Measurements from ENCODE around the gene EEFSEC.

Gene EEFSEC

DNA sequence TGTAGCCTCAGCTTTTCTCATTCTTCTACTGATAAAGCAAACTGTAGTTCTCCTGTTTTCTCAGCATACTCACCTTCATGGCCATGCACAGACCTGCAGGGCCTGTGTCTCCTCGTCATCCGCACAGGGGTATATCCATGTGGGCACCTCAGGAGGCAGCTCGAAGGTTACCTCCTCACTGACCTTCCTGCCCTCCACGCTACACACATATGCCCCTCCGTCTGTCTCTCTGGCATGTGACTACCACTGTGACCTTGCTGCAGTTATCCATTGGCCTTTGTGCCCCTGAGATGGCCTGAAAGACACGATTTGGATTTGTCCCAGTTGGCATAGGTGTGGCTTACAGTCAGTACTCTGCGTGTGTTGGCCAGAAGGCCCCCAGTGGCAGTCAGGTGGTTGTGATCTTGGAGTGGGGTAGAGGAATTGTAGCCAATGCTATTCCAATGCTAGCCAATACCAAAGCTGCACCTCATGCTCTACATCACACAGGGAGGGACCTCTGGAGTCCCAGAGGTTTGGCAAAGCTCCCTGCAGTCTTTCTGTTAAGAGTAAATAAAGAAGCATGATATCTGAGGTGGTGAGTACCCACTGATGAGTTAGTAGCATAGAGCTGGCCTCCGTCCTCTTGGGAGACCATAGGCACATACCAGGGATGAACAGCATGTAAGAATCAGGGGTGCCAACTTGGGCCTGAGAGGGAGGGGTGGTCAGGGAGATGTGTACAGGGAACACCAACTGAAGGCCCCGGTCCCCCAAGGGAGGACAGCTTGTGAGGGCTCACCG lies 143.4 kb downstream of the EEFSEC start:
- Histone ChIP-seq H3K27me3 (ENCODE audit: control insufficient read depth, insufficient read depth, low read length) (no peaks in the 10 kb centered on the region), H3K4me1 (ENCODE audit: control insufficient read depth, insufficient read depth, low read length) (no peaks in the 10 kb centered on the region), H3K9me3 (ENCODE audit: control insufficient read depth, insufficient read depth, low read length) (no peaks in the 10 kb centered on the region), H3K9ac (ENCODE audit: low read depth, low read length) (no peak overlapping the region), H3K36me3 (ENCODE audit: control insufficient read depth, insufficient read depth, low read length) (no peaks in the 10 kb centered on the region), H3K27ac (ENCODE audit: low read depth, low read length) (no peak overlapping the region), H3K4me3 (ENCODE audit: low read depth, low read length) (no peak overlapping the region)

DNA sequence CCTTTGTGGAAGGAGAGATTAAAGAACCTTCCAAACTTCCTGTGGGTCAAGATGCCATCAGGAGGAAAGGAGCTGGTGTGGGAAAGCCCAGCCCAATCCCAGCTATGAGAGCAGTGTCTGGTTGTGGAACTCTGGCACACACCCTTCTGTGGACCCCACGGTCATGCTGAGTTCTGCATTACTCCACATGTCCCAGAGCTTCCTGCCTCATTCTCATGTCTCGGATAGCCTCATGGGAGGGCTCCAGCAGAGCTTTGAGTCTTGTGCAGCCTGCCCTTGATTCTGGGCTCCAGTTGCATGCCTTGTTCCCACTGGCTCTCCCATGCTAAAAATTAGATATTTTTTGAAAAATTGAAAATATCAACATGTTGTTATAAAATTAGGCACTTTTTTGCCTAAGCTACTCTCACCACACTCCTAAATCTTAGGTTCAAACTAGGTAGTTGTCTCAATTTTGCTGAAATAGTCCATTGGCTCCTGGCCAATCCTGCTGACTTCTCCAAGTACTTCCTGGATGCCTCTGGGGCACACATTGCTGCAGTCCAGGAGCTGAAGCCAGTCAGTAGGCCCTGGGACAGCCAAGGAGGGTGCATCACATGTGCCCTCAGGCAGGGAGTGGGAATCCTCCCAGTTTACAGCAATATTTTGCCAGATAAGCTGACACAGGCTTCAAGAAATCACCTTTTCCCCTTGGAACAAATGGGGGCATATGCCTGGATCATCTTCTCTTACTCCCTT lies 144.3 kb downstream of the EEFSEC start:
- no peaks in the 10 kb centered on the region for H3K27me3 ChIP-seq (ENCODE audit: control insufficient read depth, insufficient read depth, low read length)
- no peak overlapping the region for H3K4me3 ChIP-seq (ENCODE audit: low read depth, low read length)
- no peaks in the 10 kb centered on the region for H3K9me3 ChIP-seq (ENCODE audit: control insufficient read depth, insufficient read depth, low read length)
- no peak overlapping the region for H3K27ac ChIP-seq (ENCODE audit: low read depth, low read length)
- no peaks in the 10 kb centered on the region for H3K36me3 ChIP-seq (ENCODE audit: control insufficient read depth, insufficient read depth, low read length)
- no peaks in the 10 kb centered on the region for H3K4me1 ChIP-seq (ENCODE audit: control insufficient read depth, insufficient read depth, low read length)
- H3K9ac ChIP-seq (ENCODE audit: low read depth, low read length) = no peak overlapping the region

DNA sequence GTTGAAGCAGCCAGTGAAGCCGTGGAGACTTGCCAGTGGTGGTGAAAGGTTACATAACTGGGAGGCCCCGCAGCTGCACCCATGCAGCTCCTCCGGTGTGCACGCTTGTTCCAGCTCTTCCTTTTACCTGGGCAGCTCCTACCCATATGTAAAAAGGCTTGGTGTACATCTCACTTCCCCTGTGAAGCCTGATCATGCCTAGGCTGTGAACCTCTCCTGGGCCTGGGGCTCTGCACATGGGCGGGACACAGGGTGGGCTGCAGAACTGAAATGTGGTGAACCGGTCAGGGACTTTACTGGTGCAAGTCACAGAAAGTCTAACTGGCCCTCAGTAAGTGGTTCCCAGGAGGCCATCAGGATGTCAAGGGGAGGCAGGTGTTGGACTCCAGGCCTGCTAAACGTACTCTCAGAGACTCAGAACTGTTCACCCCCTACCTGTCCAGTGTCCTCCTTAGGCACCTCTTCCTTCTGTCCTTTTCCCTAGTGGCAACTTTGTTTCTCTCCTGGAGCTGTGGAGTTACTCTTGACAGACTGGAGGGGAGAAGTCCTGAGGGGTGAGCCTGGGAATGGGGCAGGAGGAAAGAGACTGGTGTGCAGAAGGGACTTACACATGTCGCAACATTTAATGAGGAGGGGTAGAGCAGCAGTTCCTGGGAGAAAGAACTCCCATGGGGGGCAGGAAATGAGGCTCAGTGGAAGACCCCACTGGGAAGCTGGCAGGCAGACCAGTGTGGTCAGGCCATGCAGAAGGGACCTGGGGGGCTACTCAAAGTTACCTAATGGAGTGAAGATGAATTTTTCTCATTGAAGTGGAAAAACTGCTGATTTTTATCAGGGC lies 148.1 kb downstream of the EEFSEC start:
- H3K27me3 ChIP-seq (ENCODE audit: control insufficient read depth, insufficient read depth, low read length) = no peaks in the 10 kb centered on the region
- H3K4me3 ChIP-seq (ENCODE audit: low read depth, low read length) = no peak overlapping the region
- no peak overlapping the region for H3K9ac ChIP-seq (ENCODE audit: low read depth, low read length)
- no peak overlapping the region for H3K27ac ChIP-seq (ENCODE audit: low read depth, low read length)
- no peaks in the 10 kb centered on the region for H3K36me3 ChIP-seq (ENCODE audit: control insufficient read depth, insufficient read depth, low read length)
- no peaks in the 10 kb centered on the region for H3K4me1 ChIP-seq (ENCODE audit: control insufficient read depth, insufficient read depth, low read length)
- no peaks in the 10 kb centered on the region for H3K9me3 ChIP-seq (ENCODE audit: control insufficient read depth, insufficient read depth, low read length)

DNA sequence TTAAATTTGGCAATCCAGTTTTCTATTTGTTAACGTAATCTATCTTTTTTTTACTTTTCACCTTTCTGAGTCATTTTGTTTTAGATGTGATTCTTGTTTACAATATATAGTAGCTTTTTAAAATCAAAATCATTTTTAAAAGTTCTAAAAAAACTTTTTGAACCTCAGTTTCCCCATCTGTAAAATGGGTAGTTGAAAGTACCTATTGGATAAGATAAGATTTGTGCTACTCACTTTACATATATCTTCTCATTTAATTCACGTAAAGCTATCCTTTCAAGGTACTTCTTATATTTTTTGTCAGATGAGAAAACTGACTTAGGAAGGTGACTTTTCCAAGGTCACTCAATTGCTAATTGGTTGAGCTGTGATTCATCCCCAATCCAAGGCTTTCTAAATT lies 153.2 kb downstream of the EEFSEC start:
- Histone ChIP-seq H3K27ac (ENCODE audit: low read depth, low read length) (no peak overlapping the region), H3K9ac (ENCODE audit: low read depth, low read length) (no peak overlapping the region), H3K4me1 (ENCODE audit: control insufficient read depth, insufficient read depth, low read length) (no peaks in the 10 kb centered on the region), H3K4me3 (ENCODE audit: low read depth, low read length) (no peak overlapping the region), H3K9me3 (ENCODE audit: control insufficient read depth, insufficient read depth, low read length) (no peaks in the 10 kb centered on the region), H3K36me3 (ENCODE audit: control insufficient read depth, insufficient read depth, low read length) (no peaks in the 10 kb centered on the region), H3K27me3 (ENCODE audit: control insufficient read depth, insufficient read depth, low read length) (no peaks in the 10 kb centered on the region)

DNA sequence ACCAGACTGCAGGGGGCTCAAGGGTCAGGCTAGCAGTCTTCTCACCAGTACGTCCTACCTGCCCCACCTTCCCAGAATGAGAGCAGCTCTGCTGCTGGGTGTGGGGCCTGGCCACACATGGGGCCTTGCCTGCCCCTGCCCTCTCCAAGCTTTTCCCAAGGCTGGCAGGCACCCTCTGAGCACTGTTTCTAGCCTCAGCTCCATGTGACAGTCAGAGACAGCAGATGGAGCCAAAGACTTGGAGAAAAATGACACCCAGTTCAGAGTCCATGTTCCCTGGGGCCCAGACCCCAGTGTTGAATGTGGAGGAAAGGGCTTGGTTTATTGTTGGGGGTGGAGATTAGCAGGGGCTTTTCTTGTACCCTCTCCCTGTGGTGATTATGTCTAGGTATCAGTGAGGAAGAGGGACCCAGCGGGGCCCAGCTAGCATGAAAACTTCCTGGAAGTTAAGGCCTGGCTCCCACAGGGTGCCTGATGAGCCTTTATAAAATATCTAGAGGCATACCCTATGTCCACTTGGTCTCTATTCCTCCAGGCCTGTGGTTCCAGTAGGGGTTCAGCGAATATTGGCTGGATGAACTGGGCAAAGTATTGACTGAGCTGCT lies 153.8 kb downstream of the EEFSEC start:
- H3K36me3 ChIP-seq (ENCODE audit: control insufficient read depth, insufficient read depth, low read length) = no peaks in the 10 kb centered on the region
- no peak overlapping the region for H3K9ac ChIP-seq (ENCODE audit: low read depth, low read length)
- H3K9me3 ChIP-seq (ENCODE audit: control insufficient read depth, insufficient read depth, low read length) = no peaks in the 10 kb centered on the region
- H3K4me1 ChIP-seq (ENCODE audit: control insufficient read depth, insufficient read depth, low read length) = no peaks in the 10 kb centered on the region
- no peaks in the 10 kb centered on the region for H3K27me3 ChIP-seq (ENCODE audit: control insufficient read depth, insufficient read depth, low read length)
- H3K4me3 ChIP-seq (ENCODE audit: low read depth, low read length) = no peak overlapping the region
- H3K27ac ChIP-seq (ENCODE audit: low read depth, low read length) = no peak overlapping the region

DNA sequence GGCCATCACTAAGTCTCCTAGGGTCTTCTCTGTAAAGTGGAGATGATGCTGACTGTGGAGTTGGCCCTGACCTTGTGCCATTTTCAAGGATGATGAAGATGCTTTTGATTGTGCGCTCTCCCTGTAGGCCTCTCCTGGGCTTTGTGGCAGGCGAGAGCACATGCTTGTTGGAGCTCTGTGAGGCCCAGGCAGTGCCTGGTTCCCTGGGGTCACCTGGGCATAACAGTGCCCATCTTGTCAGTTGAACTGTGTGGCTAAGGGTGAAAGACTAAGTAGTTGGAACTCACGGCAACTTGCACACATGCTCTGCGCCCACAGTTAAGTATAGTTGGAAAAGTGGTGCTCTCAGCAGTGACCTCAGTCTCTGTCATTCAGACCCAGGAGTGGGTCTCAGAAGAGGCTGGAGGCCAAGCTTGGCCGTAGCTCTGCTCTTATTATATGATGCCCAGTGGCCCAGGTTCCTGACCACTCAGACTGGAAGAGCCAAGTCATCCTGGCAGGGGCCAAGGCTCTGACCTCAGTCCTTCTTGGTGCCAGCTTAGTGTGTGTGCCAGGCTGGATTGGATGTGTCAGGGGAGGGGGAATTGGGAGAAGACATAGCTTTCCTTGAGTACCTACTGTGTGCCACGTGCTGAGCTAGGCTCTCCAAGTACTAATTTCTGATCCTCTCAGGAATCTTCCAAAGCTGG lies 154.6 kb downstream of the EEFSEC start:
- Histone ChIP-seq H3K9ac (ENCODE audit: low read depth, low read length) (no peak overlapping the region), H3K9me3 (ENCODE audit: control insufficient read depth, insufficient read depth, low read length) (no peaks in the 10 kb centered on the region), H3K27ac (ENCODE audit: low read depth, low read length) (no peak overlapping the region), H3K27me3 (ENCODE audit: control insufficient read depth, insufficient read depth, low read length) (no peaks in the 10 kb centered on the region), H3K36me3 (ENCODE audit: control insufficient read depth, insufficient read depth, low read length) (no peaks in the 10 kb centered on the region), H3K4me3 (ENCODE audit: low read depth, low read length) (no peak overlapping the region), H3K4me1 (ENCODE audit: control insufficient read depth, insufficient read depth, low read length) (no peaks in the 10 kb centered on the region)

DNA sequence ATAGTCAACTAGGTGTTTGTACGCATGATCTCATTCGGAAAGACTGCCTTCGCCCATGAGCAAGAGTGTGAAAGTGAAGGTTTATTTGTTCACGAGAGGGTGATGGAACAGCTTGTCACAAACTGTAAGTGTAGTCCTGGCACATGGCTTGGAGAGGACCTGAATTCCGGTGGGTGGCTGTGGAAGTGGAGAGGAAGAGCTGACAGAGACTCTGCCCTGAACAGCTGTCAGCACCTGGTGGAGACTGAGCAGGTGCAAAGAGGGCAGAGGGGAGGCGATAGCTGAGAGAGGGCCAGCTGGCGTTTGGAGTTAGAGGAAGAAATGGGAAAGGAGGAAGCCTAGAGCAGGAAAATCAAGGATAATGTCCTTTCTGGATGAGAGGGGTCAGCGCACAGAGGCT lies 155.7 kb downstream of the EEFSEC start:
- Histone ChIP-seq H3K4me1 (ENCODE audit: control insufficient read depth, insufficient read depth, low read length) (no peaks in the 10 kb centered on the region), H3K27me3 (ENCODE audit: control insufficient read depth, insufficient read depth, low read length) (no peaks in the 10 kb centered on the region), H3K27ac (ENCODE audit: low read depth, low read length) (no peak overlapping the region)

DNA sequence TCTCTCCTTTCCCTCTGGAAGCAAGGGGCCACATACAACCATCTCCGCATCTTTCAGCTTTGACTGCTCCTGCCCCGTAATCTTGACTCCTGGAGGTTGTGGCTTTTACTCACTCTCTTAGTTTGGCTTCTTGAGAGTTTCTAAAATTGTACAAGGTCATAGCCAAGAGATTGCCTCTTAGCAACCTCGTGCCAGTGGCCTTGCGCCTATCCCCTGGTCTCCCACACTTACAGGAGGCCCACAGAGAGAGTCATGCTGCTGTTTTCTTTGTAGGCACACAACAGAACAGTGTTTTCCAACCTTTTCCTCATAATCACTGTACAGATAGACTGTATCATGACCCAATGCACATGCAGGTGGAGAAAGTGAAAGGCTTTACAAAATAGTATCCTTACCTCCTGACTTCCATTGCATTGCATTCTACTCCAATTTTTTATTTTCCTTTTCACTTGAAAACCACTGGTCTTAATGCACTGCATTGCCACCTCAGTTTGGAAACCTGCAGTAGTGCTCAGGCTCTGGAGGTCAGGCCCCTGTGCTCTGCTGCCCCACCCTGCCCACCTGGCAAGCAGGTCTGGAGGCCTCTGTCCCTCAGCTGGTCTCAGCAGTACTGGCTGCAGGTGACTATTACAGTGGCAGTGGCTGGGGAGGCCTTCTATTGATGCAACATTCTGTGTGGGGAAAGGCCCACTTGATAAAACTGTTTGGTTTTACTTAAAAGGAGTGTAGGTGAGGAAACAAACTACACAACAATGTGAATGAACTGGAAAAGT lies 157.2 kb downstream of the EEFSEC start:
- H3K9ac ChIP-seq (ENCODE audit: low read depth, low read length) = no peak overlapping the region
- H3K4me3 ChIP-seq (ENCODE audit: low read depth, low read length) = no peak overlapping the region
- no peaks in the 10 kb centered on the region for H3K4me1 ChIP-seq (ENCODE audit: control insufficient read depth, insufficient read depth, low read length)
- no peaks in the 10 kb centered on the region for H3K36me3 ChIP-seq (ENCODE audit: control insufficient read depth, insufficient read depth, low read length)
- H3K27ac ChIP-seq (ENCODE audit: low read depth, low read length) = no peak overlapping the region
- H3K27me3 ChIP-seq (ENCODE audit: control insufficient read depth, insufficient read depth, low read length) = no peaks in the 10 kb centered on the region
- no peaks in the 10 kb centered on the region for H3K9me3 ChIP-seq (ENCODE audit: control insufficient read depth, insufficient read depth, low read length)

More for the DNA sequence above, 155.7 kb downstream of the EEFSEC start:
- H3K4me3 ChIP-seq (ENCODE audit: low read depth, low read length) = no peak overlapping the region
- H3K36me3 ChIP-seq (ENCODE audit: control insufficient read depth, insufficient read depth, low read length) = no peaks in the 10 kb centered on the region
- no peaks in the 10 kb centered on the region for H3K9me3 ChIP-seq (ENCODE audit: control insufficient read depth, insufficient read depth, low read length)
- H3K9ac ChIP-seq (ENCODE audit: low read depth, low read length) = no peak overlapping the region

DNA sequence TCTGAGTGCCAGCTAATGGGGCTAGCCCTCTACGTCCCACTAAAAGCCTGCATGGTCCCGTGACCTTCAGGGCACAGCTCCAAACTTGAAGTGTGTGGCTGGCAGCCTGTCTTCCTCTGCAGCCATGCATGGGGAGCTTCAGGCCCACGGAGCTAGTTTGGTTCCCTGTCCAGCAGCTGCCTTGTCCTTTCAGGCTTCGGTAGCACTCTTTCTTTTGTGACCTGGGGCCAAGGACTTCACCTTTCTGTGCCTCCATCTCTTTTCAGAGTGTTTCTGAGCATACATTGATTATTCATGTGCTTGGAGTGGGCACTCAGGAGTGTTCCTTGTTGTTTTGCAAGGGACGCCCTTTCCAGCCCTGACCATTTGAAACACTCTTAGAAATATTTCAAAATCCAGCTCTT lies 158.2 kb downstream of the EEFSEC start:
- Histone ChIP-seq H3K9me3 (ENCODE audit: control insufficient read depth, insufficient read depth, low read length) (no peaks in the 10 kb centered on the region), H3K27ac (ENCODE audit: low read depth, low read length) (no peak overlapping the region), H3K27me3 (ENCODE audit: control insufficient read depth, insufficient read depth, low read length) (no peaks in the 10 kb centered on the region), H3K9ac (ENCODE audit: low read depth, low read length) (no peak overlapping the region), H3K36me3 (ENCODE audit: control insufficient read depth, insufficient read depth, low read length) (no peaks in the 10 kb centered on the region), H3K4me3 (ENCODE audit: low read depth, low read length) (no peak overlapping the region), H3K4me1 (ENCODE audit: control insufficient read depth, insufficient read depth, low read length) (no peaks in the 10 kb centered on the region)

DNA sequence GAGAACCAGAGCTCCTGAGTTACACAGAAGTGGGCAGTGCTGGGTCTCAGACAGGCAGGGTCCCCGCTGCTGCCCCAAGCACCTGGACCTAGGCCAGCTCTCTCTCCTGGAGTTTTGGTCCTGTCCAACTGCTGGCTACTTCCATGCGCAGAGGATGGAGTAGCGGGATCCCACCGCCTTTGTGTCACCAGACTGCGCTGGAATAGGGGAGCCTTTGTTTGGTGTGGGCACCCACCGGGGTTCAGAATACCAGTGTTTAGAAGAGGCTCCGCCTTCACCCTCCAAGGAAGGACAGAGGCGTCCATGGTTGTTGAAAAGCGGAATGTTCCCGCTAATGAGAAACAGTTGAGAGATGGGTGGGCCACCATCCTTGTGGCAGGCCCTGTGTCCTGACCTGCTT lies 159.0 kb downstream of the EEFSEC start:
- H3K27ac ChIP-seq (ENCODE audit: low read depth, low read length) = no peak overlapping the region
- no peak overlapping the region for H3K9ac ChIP-seq (ENCODE audit: low read depth, low read length)
- H3K4me1 ChIP-seq (ENCODE audit: control insufficient read depth, insufficient read depth, low read length) = no peaks in the 10 kb centered on the region
- H3K4me3 ChIP-seq (ENCODE audit: low read depth, low read length) = no peak overlapping the region
- H3K36me3 ChIP-seq (ENCODE audit: control insufficient read depth, insufficient read depth, low read length) = no peaks in the 10 kb centered on the region
- H3K9me3 ChIP-seq (ENCODE audit: control insufficient read depth, insufficient read depth, low read length) = no peaks in the 10 kb centered on the region
- no peaks in the 10 kb centered on the region for H3K27me3 ChIP-seq (ENCODE audit: control insufficient read depth, insufficient read depth, low read length)

Measured in HUES48 (cell line).